ELR (cell line): Measurements from ENCODE around the gene RNU5D-1.
A peak's percentile ranks its signal among the peaks of the same experiment; 100 is the strongest.
"Not testable (repeated sequence)": the region's sequence is repeated elsewhere in the genome, so short reads cannot be mapped to it uniquely, and the experiment has no call there.

Experiments used
- DNase-seq: peaks from one replicate; pipeline ENCODE4 v3.0.0-alpha.2; 2015; ENCODE audit warnings: low read depth

RNU5D-1 gene

GRCh38 chr1:44699375-44699774, 31.6 kb downstream of the RNU5D-1 start:
- not testable (repeated sequence) for DNase-seq

DNA sequence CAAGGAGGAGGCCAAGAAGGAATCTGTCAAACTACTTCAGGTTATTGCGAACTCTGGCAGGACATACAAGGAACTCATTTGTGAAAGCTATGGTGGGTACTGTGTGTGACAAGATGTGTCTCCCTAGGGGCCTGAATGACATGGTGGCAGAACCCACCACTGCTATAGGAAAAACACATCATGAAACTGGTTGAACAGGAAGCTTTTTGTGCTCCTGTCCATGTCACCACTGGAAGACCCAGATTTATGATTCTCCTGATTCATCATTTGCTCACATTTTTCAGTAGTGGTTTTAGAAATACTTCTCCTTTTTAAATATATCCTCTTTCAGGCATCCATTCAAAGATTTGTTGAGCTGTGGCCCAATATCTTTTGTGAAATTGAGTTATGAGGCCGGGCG, 32.8 kb downstream of the RNU5D-1 start:
- no peak for DNase-seq

GRCh38 chr1:44696789-44697345, 34.1 kb downstream of the RNU5D-1 start:
- no peak for DNase-seq

GRCh38 chr1:44696101-44696500, 34.9 kb downstream of the RNU5D-1 start:
- no peak for DNase-seq

- no peak for DNase-seq
Observed at GRCh38 chr1:44695671-44696070, 35.3 kb downstream of the RNU5D-1 start.

- no peak for DNase-seq
Observed at GRCh38 chr1:44694863-44695478, 36.0 kb downstream of the RNU5D-1 start.

- no peak for DNase-seq
Observed at GRCh38 chr1:44693900-44694299, 37.1 kb downstream of the RNU5D-1 start.

GRCh38 chr1:44693159-44693558, 37.8 kb downstream of the RNU5D-1 start:
- DNase-seq: no peak

GRCh38 chr1:44689447-44689765, 41.6 kb downstream of the RNU5D-1 start:
- DNase-seq: no peak

DNA sequence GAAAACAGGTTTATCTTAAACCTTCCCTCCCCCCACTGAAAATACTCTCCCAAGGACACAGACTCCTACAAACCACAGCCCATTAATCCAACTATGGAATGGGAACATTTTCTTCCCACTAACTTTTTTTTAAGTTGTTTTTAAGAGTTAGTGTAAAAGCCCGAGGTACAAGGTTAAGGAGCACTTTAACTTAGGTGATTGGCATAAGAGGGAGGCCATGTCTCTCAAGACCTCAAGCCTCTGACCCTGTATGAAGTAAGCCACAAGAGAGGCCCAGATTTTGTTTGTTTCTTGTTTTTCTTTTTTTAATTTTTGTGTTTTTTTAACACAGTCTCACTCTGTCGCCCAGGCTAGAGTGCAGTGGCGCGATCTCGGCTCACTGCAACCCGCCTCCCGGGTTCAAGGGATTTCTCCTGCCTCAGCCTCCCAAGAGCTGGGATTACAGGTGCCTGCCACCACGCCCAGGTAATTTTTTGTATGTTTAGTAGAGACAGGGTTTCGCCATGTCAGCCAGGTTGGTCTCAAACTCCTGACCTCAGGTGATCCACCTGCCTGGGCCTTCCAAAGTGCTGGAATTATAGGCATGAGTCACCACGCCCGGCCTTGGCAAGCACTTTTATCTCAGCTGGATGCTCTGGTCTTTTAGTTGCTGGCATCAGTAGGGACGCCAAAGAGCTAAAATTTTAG, 42.1 kb downstream of the RNU5D-1 start:
- no peak for DNase-seq

GRCh38 chr1:44685881-44686280, 45.1 kb downstream of the RNU5D-1 start:
- DNase-seq: peak; percentile 15

DNA sequence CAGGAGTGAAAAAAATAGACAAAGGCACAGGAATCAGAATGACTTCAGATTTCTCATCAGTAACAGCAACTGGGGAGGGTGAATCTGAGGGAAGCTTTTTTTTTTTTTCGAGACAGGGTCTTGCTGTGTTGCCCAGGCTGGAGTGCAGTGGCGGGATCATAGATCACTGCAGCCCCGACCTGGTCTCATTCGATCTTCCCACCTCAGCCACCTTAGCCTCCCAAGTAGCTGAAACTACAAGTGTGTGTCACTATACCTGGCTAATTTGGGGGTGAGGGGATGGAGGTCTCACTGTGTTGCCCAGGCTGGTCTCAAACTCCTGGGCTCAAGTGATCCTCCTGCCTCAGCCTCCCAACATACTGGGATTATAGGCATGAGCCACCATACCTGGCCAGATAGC, 45.8 kb downstream of the RNU5D-1 start:
- DNase-seq: no peak

GRCh38 chr1:44684525-44684924, 46.4 kb downstream of the RNU5D-1 start:
- DNase-seq: no peak

- no peak for DNase-seq
Observed at GRCh38 chr1:44682883-44683265, 48.1 kb downstream of the RNU5D-1 start.

DNA sequence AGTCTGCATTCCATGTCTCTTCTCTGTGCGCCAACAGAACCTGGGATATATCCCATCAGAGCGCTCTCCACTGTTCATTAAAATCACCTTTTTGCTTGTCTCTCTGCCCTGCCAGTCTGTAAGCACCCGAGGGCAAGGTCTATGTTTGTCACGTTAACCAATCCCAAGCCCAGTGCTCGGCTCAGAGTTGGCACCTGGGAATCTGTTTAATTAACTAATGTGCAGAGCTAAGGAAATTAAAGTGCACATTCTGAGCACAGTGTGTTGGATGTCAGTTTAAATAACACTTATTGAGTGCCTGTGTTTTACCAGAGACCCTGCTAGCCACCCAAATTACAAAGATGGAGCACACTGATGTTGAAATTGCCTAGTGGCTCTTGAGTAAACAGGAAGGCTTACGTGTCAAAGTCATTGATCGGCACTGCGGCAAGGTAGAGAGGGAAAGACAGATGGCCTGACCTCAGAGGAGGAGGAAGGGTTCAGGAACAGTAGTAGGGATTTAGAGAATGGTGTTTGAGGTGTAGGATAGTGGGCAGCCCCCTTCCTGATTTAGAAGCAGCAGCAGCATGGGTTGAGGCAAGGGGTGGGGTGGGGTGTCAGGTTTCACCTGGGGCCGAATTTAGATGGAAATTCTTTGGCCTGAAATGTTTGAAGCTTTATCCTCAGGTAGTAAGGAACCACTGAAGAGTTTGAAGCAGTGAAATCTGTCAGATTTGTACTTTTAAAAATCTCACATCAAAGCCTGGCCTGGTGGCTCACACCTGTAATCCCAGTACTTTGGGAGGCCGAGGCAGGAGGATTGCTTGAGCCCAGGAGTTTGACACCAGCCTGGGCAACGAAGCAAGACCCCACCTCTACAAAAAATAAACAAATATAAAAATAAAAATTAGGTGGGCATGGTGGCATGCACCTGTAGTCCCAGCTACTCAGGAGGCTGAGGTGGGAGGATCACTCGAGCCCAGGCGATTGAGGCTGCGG, 48.8 kb downstream of the RNU5D-1 start:
- DNase-seq: no peak
